ENCODE data around the gene DAND5. TPM values are rescaled to one million over a fixed set of nuclear protein-coding genes. Genes with fewer than 3 reads are reported as not detected.

The DAND5 gene
- polyA plus RNA-seq, 3 donors, result not detected

DNA sequence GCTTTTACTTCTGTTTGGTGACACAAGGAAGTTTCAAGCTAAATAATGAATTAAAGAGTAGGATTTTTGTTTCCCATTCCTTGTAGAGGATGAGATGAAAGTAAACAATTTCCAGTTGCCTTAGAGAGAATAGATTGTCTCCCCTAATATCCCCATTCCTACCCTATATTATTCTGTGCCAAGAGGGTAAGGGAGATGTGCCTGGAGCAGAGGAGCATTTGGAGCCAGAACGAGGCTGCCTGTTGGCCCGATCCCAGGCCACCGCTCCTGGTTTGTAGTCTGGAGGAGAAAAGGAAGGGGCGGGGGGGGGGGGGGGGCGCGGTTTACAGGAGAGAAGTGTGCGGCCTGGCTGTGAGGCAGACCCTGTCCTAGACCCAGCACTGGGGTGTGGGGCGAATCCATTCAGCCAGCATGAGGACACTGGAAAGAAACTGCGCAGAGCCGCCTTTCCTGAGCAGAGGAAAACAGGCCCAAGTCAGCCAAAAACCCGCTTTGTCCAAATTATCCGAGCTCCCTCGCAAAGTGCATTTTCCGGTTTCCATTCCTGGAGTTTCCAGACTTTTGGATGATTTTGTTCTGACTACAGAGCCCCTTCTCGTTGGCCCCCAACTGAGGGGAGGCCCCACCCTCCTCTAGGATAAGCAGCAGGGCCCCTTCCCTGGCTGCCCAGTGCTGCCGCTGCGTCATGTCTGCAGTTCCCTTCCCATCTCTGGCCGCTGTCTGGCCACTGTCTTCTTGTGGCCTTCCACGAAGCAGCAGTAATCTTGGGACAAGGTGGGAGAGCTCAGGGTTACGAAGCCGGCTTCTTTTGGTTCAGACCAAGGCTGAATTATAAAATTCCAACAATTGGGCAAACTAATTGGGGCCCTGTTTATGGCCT is 48.9 kb downstream of the DAND5 start:
- Histone ChIP-seq H3K9ac (ENCODE audit: insufficient read depth, low read length, poor library complexity, severe bottlenecking) (no peak overlapping the region), H3K79me2 (ENCODE audit: insufficient read depth, low read length) (no peaks in the 10 kb centered on the region), H3K4me3 (replicated peaks in 1 of 3; ENCODE audit: low read depth in 2 of 3, low read length in 3 of 3) (no peak overlapping the region), H3K27ac (ENCODE audit: low read depth in 1 of 2, low read length in 2 of 2) (no peak overlapping the region), H4K20me1 (ENCODE audit: insufficient read depth, low read length) (peaks cover 36% of the 10 kb centered on the region), H2AFZ (ENCODE audit: insufficient read depth, low read depth, low read length, poor library complexity, severe bottlenecking) (no peak overlapping the region), H3K4me2 (replicated peaks; ENCODE audit: extremely low read depth, low read length, poor library complexity, severe bottlenecking) (no peak overlapping the region), H3K36me3 (replicated peaks in 1 of 2; ENCODE audit: control insufficient read depth in 1 of 2, insufficient read depth in 2 of 2, low read length in 2 of 2) (no peaks in the 10 kb centered on the region), H3K27me3 (ENCODE audit: control insufficient read depth in 2 of 2, insufficient read depth in 2 of 2, low read length in 2 of 2) (peaks cover 16 to 35% of the 10 kb centered on the region in 2 donors), H3K9me3 (replicated peaks in 1 of 2; ENCODE audit: control insufficient read depth in 1 of 2, insufficient read depth in 1 of 2, low read length in 2 of 2) (peaks cover 0 to 11% of the 10 kb centered on the region in 2 donors), H3K4me1 (ENCODE audit: control insufficient read depth in 1 of 2, insufficient read depth in 2 of 2, low read length in 2 of 2) (peaks cover 23 to 29% of the 10 kb centered on the region in 2 donors)
- TF ChIP-seq, protein P1, sequence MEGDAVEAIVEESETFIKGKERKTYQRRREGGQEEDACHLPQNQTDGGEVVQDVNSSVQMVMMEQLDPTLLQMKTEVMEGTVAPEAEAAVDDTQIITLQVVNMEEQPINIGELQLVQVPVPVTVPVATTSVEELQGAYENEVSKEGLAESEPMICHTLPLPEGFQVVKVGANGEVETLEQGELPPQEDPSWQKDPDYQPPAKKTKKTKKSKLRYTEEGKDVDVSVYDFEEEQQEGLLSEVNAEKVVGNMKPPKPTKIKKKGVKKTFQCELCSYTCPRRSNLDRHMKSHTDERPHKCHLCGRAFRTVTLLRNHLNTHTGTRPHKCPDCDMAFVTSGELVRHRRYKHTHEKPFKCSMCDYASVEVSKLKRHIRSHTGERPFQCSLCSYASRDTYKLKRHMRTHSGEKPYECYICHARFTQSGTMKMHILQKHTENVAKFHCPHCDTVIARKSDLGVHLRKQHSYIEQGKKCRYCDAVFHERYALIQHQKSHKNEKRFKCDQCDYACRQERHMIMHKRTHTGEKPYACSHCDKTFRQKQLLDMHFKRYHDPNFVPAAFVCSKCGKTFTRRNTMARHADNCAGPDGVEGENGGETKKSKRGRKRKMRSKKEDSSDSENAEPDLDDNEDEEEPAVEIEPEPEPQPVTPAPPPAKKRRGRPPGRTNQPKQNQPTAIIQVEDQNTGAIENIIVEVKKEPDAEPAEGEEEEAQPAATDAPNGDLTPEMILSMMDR (IDR thresholded peaks at IDR 0.05), result no peak
- Mint-ChIP-seq H3K4me1 (peaks cover 31% of the 10 kb centered on the region), H3K27me3 (ENCODE audit: low read depth in 3 of 3) (peaks cover 43 to 55% (median 48%) of the 10 kb centered on the region in 3 donors), H3K27ac (no peak overlapping the region), H3K36me3 (peaks cover 4 to 7% of the 10 kb centered on the region in 2 donors), H3K9me3 (peaks cover 0 to 14% (median 9%) of the 10 kb centered on the region in 7 donors), H3K4me3 (no peak overlapping the region)
- WGBS (ENCODE audit: insufficient coverage), result 93% methylated on average over 10 of the region's 21 CpGs
- no peak for DNase-seq
- intact Hi-C loops (cut with micrococcal nuclease), result loop anchor here in 1 of 2 donors (5.0 kb wide), 1 partner anchor 36 kb away; no protein-coding TSS in a partner anchor

- Histone ChIP-seq H2AFZ (ENCODE audit: insufficient read depth, low read depth, low read length, poor library complexity, severe bottlenecking) (no peak overlapping the region), H4K20me1 (ENCODE audit: insufficient read depth, low read length) (peaks cover 26% of the 10 kb centered on the region), H3K36me3 (replicated peaks in 1 of 2; ENCODE audit: control insufficient read depth in 1 of 2, insufficient read depth in 2 of 2, low read length in 2 of 2) (no peaks in the 10 kb centered on the region), H3K79me2 (ENCODE audit: insufficient read depth, low read length) (no peaks in the 10 kb centered on the region), H3K27me3 (ENCODE audit: control insufficient read depth in 2 of 2, insufficient read depth in 2 of 2, low read length in 2 of 2) (peaks cover 11 to 33% of the 10 kb centered on the region in 2 donors), H3K27ac (ENCODE audit: low read depth in 1 of 2, low read length in 2 of 2) (no peak overlapping the region), H3K4me3 (replicated peaks in 1 of 3; ENCODE audit: low read depth in 2 of 3, low read length in 3 of 3) (no peak overlapping the region), H3K4me1 (ENCODE audit: control insufficient read depth in 1 of 2, insufficient read depth in 2 of 2, low read length in 2 of 2) (peaks cover 22 to 29% of the 10 kb centered on the region in 2 donors), H3K9me3 (replicated peaks in 1 of 2; ENCODE audit: control insufficient read depth in 1 of 2, insufficient read depth in 1 of 2, low read length in 2 of 2) (peaks cover 0 to 9% of the 10 kb centered on the region in 2 donors), H3K4me2 (replicated peaks; ENCODE audit: extremely low read depth, low read length, poor library complexity, severe bottlenecking) (no peak overlapping the region), H3K9ac (ENCODE audit: insufficient read depth, low read length, poor library complexity, severe bottlenecking) (no peak overlapping the region)
- Mint-ChIP-seq H3K4me3 (no peak overlapping the region), H3K4me1 (peaks cover 30% of the 10 kb centered on the region), H3K36me3 (peaks cover 4 to 8% of the 10 kb centered on the region in 2 donors), H3K9me3 (peaks cover 0 to 9% (median 5%) of the 10 kb centered on the region in 7 donors), H3K27ac (no peak overlapping the region), H3K27me3 (ENCODE audit: low read depth in 3 of 3) (peaks cover 42 to 54% (median 48%) of the 10 kb centered on the region in 3 donors)
- no CpG with 5 or more reads among the region's 4 CpGs for WGBS (ENCODE audit: insufficient coverage)
- intact Hi-C loops (cut with micrococcal nuclease), result loop anchor here in 1 of 2 donors (5.0 kb wide), 1 partner anchor 37 kb away; no protein-coding TSS in a partner anchor
- DNase-seq, result no peak
- TF ChIP-seq, protein P1 (IDR thresholded peaks at IDR 0.05), result no peak
Measured at GRCh38 chr19:13019332-13019731, 50.0 kb downstream of the DAND5 start.

Measured in CD14-positive monocyte (primary cell).